ENCODE measurements around the gene TAPBPL.

The TAPBPL gene

GRCh38 chr12:6451348-6452244, at the start of gene TAPBPL:
TAPBPL (plus strand) TSS chr12:6452042; CDS start chr12:6452249, 207 bp downstream.
- Histone ChIP-seq H3K9me2 (replicated peaks; ENCODE audit: low read depth, low read length) (no peaks in the 10 kb centered on the region), H3K4me3 (ENCODE audit: low read length, poor library complexity, severe bottlenecking) (peak within 1 kb of the TSS; percentile 91), H3K79me2 (ENCODE audit: insufficient read depth, low read length) (peaks cover 48% of the 10 kb centered on the region), H3K4me2 (ENCODE audit: low read depth, low read length, poor library complexity, severe bottlenecking) (peak within 1 kb of the TSS; percentile 100), H4K20me1 (ENCODE audit: insufficient read depth, low read length, poor library complexity, severe bottlenecking) (no peaks in the 10 kb centered on the region), H3K9ac (ENCODE audit: low read depth, low read length, poor library complexity, severe bottlenecking) (peak within 1 kb of the TSS; percentile 96), H3K27me3 (ENCODE audit: insufficient read depth, low read length, poor library complexity, severe bottlenecking) (no peaks in the 10 kb centered on the region), H2AFZ (ENCODE audit: low read length) (peak within 1 kb of the TSS; percentile 74), H3K9me3 (ENCODE audit: insufficient read depth, low read depth, low read length) (no peaks in the 10 kb centered on the region), H3F3A (ENCODE audit: low read depth) (no peaks in the 10 kb centered on the region), H3K4me1 (ENCODE audit: insufficient read depth, low read length, poor library complexity, severe bottlenecking) (peaks cover 35% of the 10 kb centered on the region), H3K36me3 (ENCODE audit: insufficient read depth, low read length) (peaks cover 2% of the 10 kb centered on the region; the same call in 1 of the 2 replicates)
- TF ChIP-seq CTCF (conservative IDR thresholded peaks at IDR 0.05; ENCODE audit: low read length), result no peak
- no peak for TF ChIP-seq EZH2phosphoT487 (IDR thresholded peaks at IDR 0.05; ENCODE audit: borderline replicate concordance)

GRCh38 chr12:6404390-6404789, 47.5 kb upstream of the TAPBPL start:
- no peaks in the 10 kb centered on the region for H3K4me1 ChIP-seq (ENCODE audit: insufficient read depth, low read length, poor library complexity, severe bottlenecking)
- H3K27me3 ChIP-seq (ENCODE audit: insufficient read depth, low read length, poor library complexity, severe bottlenecking), result no peaks in the 10 kb centered on the region
- no peaks in the 10 kb centered on the region for H3K79me2 ChIP-seq (ENCODE audit: insufficient read depth, low read length)
- no peak overlapping the region for H3K4me3 ChIP-seq (ENCODE audit: low read length, poor library complexity, severe bottlenecking)
- no peaks in the 10 kb centered on the region for H3K9me2 ChIP-seq (replicated peaks; ENCODE audit: low read depth, low read length)
- H3K4me2 ChIP-seq (ENCODE audit: low read depth, low read length, poor library complexity, severe bottlenecking), result no peak overlapping the region
- no peak overlapping the region for H2AFZ ChIP-seq (ENCODE audit: low read length)
- H3K9me3 ChIP-seq (ENCODE audit: insufficient read depth, low read depth, low read length), result no peaks in the 10 kb centered on the region
- no peaks in the 10 kb centered on the region for H3K36me3 ChIP-seq (ENCODE audit: insufficient read depth, low read length)
- no peak for TF ChIP-seq EZH2phosphoT487 (IDR thresholded peaks at IDR 0.05; ENCODE audit: borderline replicate concordance)
- no peak for TF ChIP-seq CTCF (conservative IDR thresholded peaks at IDR 0.05; ENCODE audit: low read length)
- no peaks in the 10 kb centered on the region for H3F3A ChIP-seq (ENCODE audit: low read depth)
- H4K20me1 ChIP-seq (ENCODE audit: insufficient read depth, low read length, poor library complexity, severe bottlenecking), result no peaks in the 10 kb centered on the region
- no peak overlapping the region for H3K9ac ChIP-seq (ENCODE audit: low read depth, low read length, poor library complexity, severe bottlenecking)

- Histone ChIP-seq H2AFZ (ENCODE audit: low read length) (no peak overlapping the region), H3K9me2 (replicated peaks; ENCODE audit: low read depth, low read length) (no peaks in the 10 kb centered on the region), H3K4me2 (ENCODE audit: low read depth, low read length, poor library complexity, severe bottlenecking) (no peak overlapping the region), H3F3A (ENCODE audit: low read depth) (no peaks in the 10 kb centered on the region), H3K27me3 (ENCODE audit: insufficient read depth, low read length, poor library complexity, severe bottlenecking) (no peaks in the 10 kb centered on the region), H4K20me1 (ENCODE audit: insufficient read depth, low read length, poor library complexity, severe bottlenecking) (no peaks in the 10 kb centered on the region), H3K79me2 (ENCODE audit: insufficient read depth, low read length) (no peaks in the 10 kb centered on the region), H3K9ac (ENCODE audit: low read depth, low read length, poor library complexity, severe bottlenecking) (no peak overlapping the region), H3K4me3 (ENCODE audit: low read length, poor library complexity, severe bottlenecking) (no peak overlapping the region), H3K4me1 (ENCODE audit: insufficient read depth, low read length, poor library complexity, severe bottlenecking) (no peaks in the 10 kb centered on the region), H3K36me3 (ENCODE audit: insufficient read depth, low read length) (no peaks in the 10 kb centered on the region), H3K9me3 (ENCODE audit: insufficient read depth, low read depth, low read length) (no peaks in the 10 kb centered on the region)
- no peak for TF ChIP-seq CTCF (conservative IDR thresholded peaks at IDR 0.05; ENCODE audit: low read length)
- TF ChIP-seq EZH2phosphoT487 (IDR thresholded peaks at IDR 0.05; ENCODE audit: borderline replicate concordance), result no peak
These were observed 45.9 kb upstream of the TAPBPL start for GRCh38 chr12:6405963-6406362.
